ENCODE results near the gene FREM1. TPM values are rescaled to one million over a fixed set of nuclear protein-coding genes. Genes with fewer than 3 reads are reported as not detected.

FREM1 gene
- polyA plus RNA-seq, 1 donor = 20.2 TPM

- peak; percentile 26 for DNase-seq
Observed at GRCh38 chr9:14756291-14756690, 153.9 kb downstream of the FREM1 start.

- DNase-seq = no peak
Observed at GRCh38 chr9:14752871-14753270, 157.4 kb downstream of the FREM1 start.

- no peak for DNase-seq
Observed at GRCh38 chr9:14752271-14752670, 158.0 kb downstream of the FREM1 start.

DNA sequence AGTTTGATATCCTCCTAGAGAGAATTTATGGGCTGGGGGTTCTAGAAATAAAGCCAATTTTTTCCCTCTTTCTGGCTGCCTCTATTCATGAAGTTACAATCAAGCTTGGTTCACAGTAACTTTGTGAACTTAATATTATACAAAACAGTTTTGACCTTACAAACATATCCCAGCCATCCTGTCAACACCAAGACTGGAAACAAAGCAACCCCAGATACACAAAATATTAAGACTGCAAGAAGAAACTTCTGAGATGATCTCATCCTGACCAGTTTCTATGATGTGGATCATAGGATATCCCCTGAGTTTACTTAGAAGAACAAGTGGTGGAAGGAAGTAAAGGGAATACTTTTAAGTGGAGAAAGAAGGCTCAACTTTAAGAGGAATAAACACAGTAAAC is 159.4 kb downstream of the FREM1 start:
- DNase-seq = peak; percentile 64

DNA sequence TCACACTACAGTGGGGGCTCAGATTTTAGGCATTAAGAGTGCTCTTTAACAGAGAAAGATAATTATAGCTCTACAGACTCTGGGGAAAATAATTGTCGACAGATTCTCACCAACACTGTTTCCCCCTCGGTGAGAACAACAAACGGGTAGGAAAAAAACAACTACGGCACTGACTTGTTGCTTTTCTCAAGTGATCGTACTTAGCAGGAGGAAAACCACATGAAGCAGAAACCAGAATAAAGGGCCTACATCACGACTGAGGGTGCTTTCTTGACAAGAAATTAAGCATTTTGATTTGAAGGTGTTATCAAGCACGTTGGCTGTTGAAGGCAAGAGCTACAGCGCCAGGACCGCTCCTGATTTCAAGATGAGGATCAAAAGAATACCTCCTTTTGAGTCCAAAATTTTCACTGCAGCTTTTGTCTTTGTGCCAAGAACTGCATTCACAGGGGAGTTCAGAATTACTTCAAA is 160.5 kb downstream of the FREM1 start:
- no peak for DNase-seq

DNA sequence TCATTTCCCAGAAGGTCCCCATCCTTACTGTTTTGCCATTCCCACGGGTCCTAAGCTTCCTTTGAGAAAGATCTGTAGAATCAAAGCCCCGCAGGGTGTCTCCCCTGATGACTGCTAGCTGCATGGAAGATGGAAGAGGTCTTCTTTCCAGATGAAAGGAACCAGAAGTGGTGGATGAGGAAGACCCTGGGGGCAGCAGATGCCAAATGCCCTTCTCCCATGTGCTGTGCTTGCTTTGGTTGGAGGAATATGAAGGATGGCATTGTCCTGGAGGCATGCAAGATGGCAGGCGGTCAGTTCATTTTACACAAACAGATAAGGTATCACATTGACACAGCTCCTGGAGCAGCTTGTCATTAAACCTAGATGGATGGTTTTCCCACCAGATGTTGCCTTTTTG is 161.9 kb downstream of the FREM1 start:
- no peak for DNase-seq

GRCh38 chr9:14747111-14747510 is 163.1 kb downstream of the FREM1 start:
- DNase-seq = no peak

DNA sequence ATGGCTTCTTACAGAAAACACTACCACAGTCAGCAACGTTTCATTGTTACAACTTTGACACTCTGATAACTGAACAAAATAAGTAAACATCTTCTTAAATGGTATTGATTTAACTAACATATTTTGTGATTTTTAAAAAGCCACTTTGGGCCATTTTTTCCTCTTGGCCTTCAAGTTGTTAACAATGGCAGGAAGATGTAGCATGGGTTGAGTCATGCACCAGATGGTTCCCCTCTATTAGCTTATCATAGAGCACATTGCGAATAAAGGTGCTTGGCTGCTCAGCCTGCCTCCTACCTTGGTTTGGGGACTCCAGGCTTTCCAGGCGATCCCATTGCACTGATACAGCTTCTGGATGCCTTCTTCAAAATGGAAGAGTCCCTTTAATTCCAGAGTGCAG is 163.6 kb downstream of the FREM1 start:
- DNase-seq = no peak

DNA sequence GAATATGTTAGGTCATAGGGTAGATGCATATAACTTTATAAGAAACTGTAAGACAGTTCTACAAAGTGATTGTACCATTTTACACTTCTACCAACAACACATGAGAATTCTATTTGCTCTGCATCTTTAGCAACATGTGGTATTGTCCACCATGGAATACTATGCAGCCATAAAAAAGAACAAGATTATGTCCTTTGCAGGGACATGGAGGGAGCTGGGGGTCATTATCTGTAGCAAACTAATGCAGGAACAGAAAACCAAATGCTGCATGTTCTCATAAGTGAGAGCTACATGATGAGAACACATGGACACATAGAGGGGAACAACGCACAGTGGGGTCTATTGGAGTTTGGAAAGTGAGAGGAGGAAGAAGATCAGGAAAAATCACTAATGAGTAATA is 165.5 kb downstream of the FREM1 start:
- no peak for DNase-seq

DNA sequence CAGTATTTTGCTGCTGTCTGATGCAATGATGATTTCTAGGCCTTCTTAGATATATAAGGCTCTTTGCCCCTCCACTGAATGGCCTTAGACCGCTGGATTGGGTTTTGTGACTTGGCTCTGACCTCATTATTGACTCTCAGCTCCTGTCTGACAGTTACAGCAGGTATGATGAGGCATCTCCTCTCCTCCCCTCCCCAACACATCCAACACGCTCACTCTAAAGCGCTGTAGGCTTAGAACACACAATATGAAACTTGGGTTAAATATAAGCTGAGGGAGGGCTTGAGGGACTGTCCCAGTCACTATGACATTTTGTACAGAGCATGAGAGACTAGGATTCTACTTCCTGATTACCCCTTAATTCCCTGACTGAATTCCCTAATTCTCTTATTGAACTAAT is 168.9 kb downstream of the FREM1 start:
- DNase-seq = no peak

- no peak for DNase-seq
Observed at GRCh38 chr9:14733133-14733532, 177.1 kb downstream of the FREM1 start.

DNA sequence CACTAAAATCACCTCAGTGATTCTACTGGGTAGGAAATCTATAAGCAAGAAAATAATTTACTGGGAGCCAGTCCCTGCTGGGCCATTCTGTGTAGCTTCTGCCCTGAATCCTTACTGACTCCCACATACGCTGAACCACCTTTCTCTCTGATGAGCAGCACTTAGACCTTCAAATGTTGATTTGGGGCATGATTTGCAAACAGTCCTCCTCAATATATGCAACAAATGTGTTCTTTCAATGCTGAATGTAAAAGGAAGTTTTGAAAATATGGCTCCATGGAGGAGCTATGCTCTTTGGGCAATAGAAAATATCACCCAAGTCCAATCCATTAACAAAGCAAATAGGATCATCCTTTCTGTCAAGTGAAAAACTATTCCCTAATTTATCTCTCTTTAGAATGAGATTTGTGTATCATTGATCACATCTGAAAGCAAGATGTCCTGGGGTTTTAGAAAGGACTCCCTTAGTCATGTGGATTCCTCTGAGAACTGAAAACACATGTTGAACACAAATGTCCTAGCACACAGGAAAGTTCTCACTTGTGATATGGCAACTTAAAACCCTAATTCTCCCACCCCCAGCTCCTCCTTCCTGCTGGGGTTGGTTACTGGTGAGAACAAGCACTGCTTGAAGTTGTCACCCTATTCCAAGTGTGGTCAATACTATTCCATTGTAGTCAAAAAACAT is 178.8 kb downstream of the FREM1 start:
- DNase-seq = no peak

DNA sequence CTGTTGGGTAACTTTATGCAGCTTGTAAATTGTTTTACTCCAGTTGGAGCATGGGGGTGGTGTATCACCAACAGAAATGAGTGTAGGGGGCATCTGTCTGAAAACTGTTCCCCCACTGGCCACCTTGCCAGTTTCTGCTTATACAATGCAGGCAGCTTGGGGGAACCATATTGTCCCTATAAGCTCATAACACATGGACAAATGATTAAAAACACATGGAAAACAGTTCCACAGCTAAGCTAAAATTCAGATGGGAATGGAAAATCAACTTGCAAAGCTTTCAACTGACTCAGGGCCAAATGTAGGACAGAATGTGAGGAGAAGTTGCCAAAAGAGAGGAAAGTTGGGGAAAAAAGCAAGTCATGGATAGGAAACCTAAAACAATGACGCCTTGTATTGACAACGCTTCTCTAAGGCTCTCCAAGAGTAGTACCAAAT is 179.7 kb downstream of the FREM1 start:
- DNase-seq = peak; percentile 91

- DNase-seq = no peak
Observed at GRCh38 chr9:14723301-14723700, 186.9 kb downstream of the FREM1 start.

DNA sequence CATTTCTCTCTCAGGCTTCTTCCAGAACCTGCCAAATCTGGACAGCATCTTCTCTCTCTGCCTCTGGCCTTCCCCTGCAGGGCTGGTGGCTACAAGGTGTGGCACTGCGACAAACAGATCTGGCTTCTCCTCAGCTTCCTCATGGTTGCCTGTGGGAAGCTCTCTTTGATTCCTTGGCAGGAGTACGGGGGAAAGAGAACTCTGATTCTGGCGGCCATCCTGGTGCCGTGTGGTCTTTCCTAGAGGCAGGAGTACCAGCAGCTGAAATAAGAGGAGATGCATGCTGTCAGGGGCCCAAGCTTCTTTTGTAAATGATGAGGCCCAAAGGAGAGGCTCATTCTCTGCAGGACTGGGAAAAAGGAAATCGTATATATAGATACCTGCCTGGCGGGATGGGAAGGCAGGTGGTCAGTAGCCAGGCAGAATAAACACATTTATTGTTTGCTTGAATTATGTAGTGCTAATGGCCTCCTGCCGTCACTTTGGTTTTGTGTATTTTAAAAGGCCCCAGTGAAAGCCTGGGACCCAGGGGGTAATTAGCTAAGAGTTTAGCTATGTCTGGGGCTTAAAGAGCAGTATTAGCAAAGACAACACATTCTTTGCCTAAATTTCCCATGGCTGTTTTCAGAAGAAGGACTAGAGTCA is 187.7 kb downstream of the FREM1 start, which contains the start of gene CER1:
Gene CER1, minus strand, starts transcription at position 343 of the 645 bp plus-strand sequence. Its CDS starts 61 bp downstream, at position 282.
- no peak for DNase-seq

- DNase-seq = no peak
Observed at GRCh38 chr9:14719231-14719923, 190.9 kb downstream of the FREM1 start.

- DNase-seq = no peak
Observed at GRCh38 chr9:14715102-14715501, 195.1 kb downstream of the FREM1 start.

DNA sequence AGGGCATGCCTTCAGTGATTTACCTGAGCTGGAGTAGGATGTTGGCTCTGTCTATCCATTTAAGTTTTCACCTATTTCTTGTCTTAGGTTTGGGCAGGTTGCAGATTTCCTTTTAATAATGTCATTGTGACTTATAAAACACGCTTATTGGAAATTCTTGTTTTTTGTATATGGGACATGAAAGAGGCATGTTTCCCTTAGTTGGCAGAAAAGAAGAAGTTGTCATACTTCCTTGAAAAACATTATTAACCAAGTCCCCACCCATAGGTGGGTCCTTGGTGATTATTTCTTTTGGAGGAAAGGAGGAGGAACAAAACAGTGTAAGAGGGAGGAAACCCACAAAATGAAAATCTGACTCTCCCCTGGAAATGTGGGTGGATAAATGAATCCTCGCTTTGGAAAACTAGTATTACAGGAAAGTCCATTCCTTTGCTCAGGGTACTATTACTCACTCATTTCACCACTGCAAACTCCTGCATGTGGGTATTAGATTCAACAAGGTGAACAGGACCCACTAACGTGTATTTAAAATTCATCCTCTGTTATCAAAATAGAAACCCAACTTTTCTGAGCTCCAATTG is 197.0 kb downstream of the FREM1 start:
- no peak for DNase-seq

- DNase-seq = no peak
Observed at GRCh38 chr9:14710804-14711203, 199.4 kb downstream of the FREM1 start.

DNA sequence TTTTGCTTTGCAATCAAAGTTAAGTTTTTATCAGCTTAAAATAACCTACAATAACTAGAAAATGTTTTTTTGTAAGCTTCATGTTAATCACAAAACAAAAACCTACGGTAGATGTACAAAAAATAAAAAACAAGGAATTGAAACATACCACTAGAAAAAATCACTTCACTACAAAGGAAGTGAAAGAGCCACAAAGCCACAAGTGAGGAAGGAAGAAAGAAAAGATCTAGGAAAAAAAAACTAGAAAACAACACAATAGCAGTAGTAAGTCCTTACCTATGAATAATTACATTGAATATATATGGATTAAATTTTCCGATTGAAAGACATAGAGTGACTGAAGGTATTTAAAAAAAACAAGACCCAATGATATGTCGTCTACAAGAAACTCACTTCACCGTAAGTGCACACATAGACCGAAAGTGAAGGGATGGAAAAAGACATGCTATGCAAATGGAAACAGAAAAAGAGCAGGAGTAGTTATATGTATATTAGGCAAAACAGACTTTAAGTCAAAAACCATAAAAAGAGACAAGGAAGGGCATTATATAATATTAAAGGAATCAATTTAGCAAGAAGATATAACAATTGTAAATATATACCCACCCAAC is 203.6 kb downstream of the FREM1 start:
- no peak for DNase-seq

- DNase-seq = no peak
Observed at GRCh38 chr9:14705079-14705478, 205.1 kb downstream of the FREM1 start.

DNA sequence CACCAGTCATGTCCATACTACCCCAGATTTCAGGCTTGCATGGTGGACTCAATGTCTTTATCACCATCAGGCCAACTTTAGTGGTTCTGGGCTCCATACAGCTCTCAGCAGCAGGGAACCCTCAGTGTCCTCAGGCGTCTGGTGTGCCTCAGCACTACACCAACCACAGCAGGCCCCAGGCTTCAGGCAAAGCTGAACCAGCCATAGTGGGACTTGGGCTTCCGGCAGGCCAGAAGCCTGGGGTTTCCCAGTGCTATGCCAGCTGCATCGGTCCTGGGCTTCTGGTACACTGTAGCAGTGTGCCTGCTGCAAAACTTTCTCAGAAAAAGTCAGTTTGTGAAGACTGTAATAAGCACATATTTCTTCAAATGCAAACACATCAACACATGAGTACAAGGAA is 205.9 kb downstream of the FREM1 start:
- no peak for DNase-seq
